CD4-positive, alpha-beta T cell treated with Interleukin-6 for 4 hours (primary cell): ENCODE results near the gene TRIM7.
"Not testable (repeated sequence)": the region's sequence is repeated elsewhere in the genome, so short reads cannot be mapped to it uniquely, and the experiment has no call there.

Experiments
- DNase-seq: peaks from one replicate; pipeline ENCODE4 v3.0.0-alpha.2; 2020; ENCODE audit warnings: mixed read lengths

Gene TRIM7

DNA sequence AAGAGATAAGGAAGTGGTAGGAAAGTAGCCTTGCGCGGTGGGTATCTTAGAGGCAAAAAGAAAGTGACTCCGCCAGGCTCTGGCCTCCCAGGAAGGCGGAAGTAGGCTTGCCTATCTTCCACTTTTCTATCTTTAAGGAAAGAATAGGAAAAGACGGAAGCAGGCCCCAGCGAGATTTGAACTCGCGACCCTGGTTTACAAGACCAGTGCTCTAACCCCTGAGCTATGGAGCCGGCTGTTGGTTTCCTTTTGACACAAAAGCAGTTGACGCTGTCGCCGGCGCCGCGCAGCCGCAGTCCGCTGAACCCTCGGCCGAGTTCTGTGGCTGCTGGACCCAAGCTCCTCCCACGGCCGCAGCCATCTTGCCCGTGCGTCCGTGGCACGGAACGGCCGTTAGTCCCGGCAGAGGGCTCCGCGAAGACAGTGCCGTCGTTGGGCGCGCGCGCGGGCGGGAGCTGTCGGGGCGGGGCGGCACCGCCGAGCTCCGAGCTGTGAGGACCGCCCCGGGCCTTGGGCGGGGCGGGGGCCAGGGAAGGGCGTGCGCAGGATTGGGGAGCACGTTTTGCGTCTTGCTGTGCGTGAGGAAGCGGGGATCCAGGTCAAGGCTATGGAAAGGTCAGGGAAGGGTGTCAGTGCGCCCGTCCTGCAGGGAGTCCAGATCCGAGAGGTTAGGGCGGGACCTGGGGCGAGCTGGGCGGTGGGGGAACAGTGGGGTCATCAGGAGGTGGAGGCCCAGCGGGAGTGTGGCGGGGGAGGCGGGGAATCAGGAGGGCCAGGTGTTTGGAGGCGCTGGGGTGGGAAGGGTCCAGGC, 13.3 kb downstream of the TRIM7 start:
- DNase-seq: peak; percentile 94

DNA sequence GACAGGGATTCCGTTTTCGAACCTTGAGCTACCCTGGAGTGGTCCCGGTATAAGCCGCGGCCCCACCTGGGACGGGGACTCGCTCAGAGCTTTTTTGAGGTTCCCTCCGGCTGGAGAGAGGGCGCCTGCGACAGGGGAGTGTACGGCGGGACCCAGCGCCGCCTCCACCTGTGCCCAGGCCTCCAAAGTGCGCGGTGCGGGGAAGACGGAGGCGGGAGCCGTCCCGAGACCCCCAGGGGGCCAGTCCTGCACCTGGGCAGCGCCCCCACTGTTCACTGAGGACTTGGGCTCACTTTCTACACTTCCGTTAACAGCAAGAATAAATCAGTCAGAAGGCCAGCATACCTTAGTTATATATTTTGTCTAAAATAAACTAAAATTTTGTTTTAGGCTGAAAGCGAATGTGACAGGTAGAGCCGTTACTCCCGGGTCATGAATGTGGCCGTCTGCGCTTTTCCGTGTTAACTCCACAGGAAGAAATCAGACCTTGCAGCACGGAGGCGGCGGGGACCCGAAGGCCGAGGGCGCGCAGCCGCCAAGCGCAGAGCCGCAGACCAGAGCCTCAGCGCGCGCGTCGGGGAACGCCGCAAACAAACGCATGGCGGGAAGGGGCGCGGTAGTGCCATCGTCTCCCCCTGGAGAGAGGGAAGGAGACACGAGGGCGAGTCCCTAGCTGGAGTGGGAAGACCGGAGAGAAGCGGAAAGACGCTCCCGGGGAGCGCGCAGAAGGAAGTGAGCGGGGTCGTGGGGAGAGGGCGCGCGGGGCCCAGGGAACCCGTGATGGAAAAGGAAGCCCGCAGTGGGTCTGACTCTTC, 14.1 kb downstream of the TRIM7 start:
- peak; percentile 56 for DNase-seq

DNA sequence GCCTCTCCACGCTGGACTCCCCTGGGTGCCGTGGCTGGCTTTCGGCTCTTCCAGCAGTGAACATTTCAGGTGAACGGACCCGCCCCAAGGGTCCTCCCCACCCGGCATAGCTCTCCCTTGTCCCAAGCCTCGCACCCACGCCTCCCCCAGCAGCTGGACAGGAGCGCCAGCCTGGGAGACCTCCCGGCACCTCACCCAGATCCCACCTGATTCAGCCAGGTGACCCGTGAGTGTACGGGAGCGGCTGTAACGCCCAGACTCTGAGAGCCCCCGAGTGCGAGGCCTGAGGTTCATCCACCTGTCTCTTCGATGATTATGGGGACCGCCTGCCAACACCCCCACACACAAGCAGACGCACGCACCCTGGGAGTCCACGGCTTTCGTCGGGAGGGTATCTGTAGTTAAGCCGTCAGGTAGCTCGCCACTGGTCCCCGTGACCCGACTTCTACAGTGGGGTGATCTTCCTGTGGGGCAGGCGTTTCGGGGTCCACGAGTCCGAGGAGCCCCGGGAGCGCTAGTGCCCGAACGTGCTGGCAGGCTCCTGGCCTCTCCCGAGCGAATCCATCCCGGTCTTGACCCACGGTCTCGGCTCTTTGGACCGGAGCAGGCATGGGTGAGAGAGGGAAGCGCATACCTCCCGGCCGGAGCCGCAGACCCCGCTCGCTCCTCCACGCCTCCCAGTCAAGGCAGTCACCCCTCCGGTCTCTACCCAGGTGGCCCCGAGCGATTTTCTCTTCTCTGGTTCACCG, 14.9 kb downstream of the TRIM7 start:
- peak; percentile 41 for DNase-seq

DNA sequence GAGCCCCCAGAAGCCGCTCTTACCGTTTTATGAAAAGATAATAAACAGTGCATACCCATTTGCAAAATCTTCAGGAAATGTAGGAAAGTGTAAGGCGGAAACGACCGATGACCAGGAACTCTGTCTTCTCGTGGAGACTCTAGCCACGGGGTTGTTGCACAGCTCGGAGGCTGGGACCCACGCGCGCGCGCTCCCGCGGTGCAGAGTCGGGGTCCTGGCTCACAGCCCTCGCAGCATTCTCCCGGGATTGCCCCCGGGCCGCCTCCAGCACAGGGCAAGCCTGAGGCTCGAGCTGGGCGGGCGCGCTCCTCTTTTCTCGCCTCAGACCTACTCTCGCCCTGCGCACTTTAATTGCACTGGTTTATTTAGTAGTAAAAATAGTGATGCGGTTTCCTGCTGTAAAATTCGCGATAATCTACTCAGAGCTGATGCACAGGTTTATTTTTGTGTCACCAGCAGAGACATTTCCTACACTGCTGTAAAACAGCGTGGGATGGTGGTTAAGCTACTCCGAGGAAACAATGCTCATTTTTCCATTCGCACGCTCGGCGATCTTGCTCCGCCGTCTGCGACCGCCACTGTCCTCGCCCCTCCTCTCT, 15.5 kb downstream of the TRIM7 start:
- peak; percentile 46 for DNase-seq

DNA sequence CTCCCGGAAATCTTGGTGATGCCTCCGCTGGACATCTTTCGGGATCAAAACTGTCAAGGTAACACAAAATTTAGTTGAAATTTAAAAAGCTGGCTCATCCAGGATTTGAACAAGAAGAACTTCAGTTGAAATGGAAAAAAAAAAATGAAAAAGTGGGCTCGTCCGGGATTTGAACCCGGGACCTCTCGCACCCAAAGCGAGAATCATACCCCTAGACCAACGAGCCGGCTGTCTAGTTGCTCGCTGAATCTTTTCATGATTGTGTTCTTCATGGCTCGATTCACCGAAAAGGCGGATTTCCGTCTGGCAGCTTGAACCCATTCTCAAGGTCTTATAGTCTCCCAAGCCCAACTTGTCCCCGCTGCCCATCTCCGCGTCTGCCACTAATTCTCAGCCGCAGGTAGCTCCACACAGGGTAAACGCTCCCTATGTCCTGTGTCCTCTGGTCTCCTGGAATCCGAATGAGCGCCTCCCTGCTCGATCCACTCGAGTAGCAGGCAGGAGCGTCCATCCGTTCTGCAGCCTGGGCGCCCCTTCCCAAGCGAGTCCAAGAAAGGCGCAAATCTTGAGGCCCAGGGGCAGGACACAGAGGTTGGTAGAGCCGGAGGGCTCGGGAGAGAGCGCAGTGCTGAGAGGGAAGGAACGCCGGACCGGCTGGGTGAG, 16.2 kb downstream of the TRIM7 start:
- DNase-seq: peak; percentile 72

DNA sequence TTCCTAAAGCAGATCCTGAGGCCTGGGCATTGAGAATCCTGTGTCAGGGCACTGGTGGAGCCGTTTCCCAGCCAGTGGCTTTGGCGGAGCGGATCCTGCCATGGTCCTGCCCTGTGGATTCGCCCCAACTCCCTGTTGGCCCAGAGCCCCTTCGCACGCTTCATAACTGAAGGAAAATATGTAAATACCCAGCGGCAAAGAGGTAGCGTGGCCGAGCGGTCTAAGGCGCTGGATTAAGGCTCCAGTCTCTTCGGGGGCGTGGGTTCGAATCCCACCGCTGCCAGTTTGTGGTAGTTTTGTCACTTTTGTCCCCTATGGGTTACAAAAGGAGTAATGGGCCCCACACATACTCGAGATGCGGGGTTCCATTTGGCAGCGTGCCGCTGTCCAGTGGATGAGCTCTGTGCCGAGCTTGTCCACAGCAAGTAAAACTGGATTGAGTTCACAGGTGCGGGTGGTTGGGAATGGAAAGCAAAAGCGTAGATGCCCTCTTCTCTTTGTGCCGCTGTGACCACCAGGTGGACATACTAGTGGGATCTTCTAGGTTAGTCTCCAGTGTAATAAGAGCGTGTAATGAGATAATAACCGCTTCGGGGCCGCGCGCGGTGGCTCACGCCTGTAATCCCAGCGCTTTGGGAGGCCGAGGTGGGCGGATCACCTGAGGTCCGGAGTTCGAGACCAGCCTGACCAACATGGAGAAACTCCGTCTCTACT, 17.3 kb downstream of the TRIM7 start:
- peak; percentile 43 for DNase-seq

DNA sequence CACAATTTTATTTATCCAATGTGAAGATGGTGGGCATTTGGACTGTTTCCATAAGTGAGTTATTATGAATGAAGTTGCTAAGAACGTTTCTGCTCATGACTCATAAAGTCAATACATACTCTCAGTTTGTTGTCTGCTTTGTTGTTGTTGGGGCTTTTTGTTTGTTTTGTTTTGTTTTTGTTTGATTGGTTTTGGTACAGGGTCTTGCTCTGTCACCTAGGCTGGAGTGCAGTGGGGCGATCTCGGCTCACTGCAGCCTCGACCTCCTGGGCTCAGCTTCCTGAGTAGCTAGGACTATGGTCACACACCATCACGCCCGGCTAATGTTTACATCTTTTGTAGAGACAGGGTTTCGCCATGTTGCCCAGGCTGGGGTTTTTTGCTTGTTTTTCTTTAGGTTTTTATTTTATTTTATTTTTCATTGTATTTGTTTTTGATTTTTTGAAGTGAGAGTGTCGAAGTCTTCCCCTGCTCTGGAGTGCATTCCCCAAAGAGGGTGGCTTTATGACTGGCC, 18.0 kb downstream of the TRIM7 start:
- DNase-seq: no peak

DNA sequence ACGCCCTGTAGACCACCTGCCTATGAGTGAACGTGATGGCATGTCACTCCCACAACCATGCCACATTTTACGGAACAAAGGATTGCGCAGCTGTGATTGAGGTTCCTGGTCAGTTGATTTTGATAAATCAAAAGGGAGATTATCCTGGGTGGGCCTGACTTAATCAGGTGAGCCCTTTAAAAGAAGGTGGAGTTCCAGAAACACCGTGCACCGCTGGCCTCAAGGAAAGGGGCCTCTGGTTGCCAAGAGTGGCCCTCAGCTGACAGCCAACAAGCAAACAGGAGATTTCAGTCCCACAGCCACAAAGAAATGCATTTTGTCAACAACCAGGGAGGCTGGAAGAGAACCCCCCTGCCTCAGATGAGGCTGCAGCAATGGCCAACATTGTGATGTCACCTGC, 19.0 kb downstream of the TRIM7 start:
- DNase-seq: no peak

DNA sequence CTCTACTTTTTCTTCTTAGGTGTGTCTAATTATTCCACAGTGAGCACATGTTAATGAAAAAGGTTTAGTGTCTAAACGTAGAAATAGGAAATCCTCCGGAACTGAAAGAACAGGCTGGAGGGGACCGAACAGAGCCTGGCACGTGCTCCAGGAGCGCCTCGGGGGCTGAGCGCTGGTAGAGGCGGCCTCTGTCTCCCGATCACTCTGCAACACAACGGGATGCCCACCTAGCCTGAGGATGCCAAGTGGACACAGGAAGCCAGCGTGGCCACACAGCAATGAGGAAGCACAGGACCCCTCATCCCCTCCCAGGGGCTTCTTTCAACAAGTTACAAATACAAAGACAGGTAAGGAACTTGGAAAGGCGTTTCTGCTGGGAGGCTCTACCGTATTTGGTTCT, 19.4 kb downstream of the TRIM7 start:
- no peak for DNase-seq

DNA sequence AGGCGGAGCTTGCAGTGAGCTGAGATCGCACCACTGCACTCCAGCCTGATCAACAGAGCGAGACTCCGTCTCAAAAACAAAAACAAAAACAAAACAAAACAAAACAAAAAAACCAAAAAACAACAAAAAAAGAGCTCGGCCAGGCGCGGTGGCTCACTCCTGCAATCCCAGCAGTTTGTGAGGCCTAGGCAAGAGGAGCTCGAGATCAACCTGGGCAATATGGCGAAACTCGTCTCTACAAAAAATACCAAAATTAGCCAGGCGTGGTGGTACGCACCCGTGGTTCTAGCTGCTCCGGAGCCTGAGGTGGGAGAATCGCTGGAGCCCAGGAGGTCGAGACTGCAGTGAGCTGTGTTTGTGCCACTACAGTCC, 20.2 kb downstream of the TRIM7 start:
- no peak for DNase-seq

DNA sequence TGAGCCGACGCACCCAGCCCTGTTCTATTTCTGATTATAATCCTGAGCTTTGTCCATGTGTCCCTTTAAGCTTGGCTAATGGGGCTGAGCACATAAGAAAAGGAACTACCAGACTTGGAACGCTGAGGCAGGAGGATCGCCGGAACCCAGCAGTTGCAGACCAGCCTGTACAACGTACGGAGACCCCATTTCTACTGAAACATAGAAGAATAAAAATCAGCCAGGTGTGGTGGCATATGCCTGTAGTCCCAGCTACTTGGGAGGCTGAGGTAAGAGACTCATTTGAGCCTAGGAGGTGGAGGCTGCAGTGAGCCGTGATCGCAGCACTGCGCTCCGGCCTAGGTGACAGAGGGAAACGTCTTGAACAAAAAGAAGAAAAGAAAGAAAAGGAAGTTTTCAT, 22.3 kb downstream of the TRIM7 start:
- DNase-seq: peak; percentile 9

DNA sequence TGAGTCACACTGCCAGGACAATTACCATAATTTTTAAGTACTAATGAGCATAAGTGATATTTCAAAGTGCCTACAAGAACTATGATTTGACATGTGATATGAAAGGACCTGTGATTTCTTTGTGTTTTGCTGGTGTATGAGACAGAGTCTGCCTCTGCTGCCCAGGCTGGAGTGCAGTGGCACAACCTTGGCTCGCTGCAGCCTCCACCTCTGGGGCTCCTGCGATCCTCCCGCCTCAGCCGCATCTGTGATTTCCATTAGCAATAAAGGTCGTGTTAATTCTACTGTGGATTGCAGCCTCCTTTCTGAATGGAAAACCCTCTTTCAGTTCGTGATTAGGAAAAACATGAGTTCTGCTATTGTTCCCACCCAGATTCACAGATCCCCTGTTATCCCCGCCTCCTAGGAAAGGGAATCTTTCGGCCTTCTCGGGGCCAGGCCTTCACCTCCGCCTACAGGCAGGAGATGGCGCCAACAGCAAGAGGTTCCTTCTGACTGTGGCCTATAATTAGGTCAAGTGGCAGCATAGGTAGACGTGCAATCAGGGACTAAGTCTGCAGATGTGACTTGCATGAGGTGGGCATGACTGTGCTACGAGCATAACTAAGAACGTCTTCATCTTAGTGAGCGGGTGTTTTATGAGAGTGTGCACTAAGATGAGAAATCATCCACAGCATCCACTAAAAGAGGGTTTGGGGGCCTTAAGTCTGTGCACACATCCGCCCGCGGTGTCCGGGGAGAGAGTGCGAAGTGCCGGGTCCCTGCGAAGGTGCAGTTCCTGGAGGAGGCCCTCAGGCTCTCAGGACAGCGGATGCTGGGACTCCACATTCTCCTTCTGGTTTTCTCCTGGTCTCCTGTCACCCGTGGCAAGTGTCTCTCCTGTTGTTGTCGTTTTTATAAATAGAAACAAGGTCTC, 23.1 kb downstream of the TRIM7 start:
- peak; percentile 76 for DNase-seq

DNA sequence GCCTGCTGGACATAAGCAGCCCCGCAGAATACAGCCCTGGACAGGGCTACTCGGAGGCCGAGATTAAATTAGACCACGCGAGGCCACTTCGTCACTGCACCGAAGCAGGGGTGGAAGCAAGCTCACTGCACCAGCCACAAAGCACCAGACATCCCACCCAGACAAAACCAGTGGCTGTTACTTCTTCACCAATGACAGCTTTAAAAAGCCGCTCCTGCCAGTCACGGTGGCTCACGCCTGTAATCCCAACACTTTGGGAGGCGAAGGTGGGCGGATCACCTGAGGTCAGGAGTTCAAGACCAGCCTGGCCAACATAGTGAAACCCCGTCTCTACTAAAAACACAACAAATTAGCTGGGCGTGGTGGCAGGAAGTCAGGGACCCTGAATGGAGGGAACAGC, 27.4 kb downstream of the TRIM7 start:
- DNase-seq: not testable (repeated sequence)

DNA sequence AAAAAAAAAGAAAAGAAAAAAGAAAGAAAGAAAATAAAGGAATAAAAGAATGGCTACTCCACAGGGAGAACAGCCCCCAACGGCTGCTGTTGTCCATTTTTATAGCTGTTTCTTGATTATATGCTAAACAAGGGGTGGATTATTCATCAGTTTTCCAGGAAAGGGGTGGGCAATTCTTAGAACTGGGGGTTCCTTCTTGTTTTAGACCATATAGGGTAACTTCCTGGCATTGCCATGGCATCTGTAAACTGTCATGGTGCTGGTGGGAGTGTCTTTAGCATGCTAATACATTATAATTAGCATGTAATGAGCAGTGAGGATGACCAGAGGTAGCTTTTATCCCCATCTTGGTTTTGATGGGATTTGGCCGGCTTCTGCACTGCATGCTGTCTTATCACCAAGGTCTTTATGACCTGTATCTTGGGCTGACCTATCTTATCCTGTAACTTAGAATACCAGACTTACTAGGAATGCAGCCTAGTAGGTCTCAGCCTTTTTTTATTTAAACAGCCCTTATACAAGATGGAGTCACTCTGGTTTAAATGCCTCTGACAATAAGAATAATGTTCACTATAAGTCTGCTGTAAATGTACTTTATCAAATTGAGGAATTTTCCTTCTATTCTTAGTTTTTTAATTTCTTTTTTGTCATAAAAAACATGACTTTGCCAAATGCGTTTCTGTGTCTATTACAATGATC, 28.6 kb downstream of the TRIM7 start:
- no peak for DNase-seq

DNA sequence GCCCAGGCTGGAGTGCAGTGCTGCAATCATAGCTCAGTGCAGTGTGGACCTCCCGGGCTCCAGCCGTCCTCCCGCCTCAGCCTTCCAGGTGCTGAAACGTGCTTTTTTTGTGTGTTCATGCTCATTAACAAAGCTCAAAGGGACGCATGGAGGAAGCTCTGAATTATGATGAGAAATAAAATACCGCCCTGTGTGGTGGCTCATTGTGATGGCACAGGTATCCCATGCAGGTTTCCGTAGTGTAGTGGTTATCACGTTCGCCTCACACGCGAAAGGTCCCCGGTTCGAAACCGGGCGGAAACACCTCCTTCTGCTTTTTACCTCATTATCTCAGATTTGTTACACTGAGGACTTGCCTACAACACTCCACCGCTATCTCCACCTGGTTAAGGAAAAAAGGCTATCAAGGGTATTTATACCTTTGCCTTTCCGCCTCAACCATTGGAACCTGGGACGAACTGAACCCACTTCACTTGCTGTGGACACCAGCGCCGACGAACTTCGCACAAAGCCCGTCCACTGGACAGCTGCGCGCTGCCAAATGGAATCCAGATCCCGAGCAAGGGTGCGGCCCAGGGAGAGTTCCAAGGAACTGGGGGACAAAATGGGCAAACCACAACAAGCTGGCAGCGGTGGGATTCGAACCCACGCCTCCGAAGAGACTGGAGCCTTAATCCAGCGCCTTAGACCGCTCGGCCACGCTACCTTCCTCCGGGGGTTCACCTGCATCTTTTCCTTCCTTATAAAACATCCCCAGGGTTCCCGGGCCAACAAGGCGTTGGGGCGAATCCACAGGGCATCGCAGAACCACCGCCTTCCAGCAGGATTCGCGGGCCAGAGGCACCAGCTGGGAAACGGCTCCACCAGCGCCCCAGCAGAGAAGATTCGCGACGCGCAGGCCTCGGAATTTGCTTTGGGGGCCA, 31.3 kb downstream of the TRIM7 start:
- DNase-seq: peak; percentile 33

DNA sequence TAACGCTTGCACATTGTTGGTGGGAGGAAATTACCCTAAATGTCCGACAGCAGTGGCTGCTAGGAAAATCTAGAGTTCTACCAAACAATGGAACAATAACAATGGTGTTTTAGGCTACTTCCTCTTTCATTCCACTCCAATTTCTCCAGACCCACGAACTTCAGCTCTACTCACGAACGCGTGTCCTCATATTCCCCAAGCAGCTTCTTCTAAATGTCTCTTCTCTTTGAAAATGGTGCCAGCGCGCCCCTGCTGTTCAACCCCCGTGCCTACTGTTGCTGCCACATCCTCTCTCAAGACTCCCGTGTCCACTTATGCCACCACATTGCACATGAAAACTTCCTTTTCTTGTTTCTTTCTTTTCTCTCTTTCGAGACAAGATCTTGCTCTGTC, 32.0 kb downstream of the TRIM7 start:
- peak; percentile 56 for DNase-seq

DNA sequence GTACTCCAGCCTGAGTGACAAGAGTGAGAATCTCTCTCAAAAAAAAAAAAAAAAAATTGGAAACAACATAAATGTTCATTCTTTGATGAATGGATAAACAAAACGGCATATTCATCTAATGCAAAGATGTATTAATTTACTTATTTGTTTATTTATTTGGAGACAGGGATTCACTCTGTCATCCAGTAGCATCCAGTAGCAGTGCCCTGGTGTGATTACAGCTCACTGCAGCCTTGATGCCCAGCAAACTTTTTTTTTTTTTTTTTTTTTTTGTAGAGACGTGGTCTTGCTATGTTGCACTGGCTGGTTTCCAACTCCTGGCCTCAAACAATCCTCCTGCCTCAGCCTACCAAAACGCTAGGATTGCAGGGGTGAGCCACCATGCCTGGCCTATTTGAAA, 33.2 kb downstream of the TRIM7 start:
- no peak for DNase-seq

DNA sequence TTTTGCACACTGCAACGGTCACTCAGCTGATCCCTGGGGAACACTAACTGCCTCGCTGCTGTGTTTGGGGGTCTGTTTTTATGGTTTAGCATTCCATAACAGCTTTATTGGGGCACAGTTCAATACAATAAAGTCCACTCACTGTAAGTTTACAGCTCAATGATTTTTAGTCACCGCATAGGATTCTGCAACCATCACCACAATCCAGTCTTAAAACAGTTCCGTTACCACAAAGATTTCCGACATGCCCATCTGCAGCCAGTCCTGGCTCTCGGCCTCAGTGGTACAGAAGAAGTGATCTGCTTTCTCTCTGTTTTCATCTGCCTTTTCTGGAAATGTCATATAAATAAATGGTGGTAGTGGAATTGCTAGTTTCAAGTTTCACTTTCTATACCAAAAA, 34.0 kb downstream of the TRIM7 start:
- DNase-seq: no peak
